ENCODE data around the gene MEGF8.

The MEGF8 gene

DNA sequence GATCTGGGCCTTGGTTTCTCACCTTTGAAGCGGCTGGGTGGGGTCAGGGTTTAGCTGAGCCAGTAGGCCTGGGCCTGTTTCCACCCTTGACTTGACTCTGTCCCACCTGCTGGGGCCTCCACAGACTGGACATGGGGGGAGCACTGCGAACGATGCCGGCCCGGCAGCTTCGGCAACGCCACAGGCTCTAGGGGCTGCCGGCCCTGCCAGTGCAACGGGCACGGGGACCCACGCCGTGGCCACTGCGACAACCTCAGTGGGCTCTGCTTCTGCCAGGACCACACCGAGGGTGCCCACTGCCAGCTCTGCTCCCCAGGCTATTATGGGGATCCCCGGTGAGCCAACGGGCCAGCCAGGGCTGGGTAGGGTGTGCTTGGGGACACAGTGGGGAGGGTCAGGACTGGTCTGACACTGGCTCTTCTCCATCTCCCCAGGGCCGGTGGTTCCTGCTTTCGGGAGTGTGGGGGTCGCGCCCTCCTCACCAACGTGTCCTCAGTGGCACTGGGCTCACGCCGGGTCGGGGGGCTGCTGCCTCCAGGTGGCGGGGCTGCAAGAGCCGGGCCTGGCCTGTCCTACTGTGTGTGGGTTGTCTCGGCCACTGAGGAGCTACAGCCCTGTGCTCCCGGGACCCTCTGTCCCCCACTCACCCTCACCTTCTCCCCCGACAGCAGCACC lies 28.0 kb downstream of the MEGF8 start:
- DNase-seq (ENCODE audit: low read depth) = no peak
- no peak overlapping the region for H3K4me3 ChIP-seq (ENCODE audit: control insufficient read depth, low read depth, low read length)
- TF ChIP-seq, protein P1, sequence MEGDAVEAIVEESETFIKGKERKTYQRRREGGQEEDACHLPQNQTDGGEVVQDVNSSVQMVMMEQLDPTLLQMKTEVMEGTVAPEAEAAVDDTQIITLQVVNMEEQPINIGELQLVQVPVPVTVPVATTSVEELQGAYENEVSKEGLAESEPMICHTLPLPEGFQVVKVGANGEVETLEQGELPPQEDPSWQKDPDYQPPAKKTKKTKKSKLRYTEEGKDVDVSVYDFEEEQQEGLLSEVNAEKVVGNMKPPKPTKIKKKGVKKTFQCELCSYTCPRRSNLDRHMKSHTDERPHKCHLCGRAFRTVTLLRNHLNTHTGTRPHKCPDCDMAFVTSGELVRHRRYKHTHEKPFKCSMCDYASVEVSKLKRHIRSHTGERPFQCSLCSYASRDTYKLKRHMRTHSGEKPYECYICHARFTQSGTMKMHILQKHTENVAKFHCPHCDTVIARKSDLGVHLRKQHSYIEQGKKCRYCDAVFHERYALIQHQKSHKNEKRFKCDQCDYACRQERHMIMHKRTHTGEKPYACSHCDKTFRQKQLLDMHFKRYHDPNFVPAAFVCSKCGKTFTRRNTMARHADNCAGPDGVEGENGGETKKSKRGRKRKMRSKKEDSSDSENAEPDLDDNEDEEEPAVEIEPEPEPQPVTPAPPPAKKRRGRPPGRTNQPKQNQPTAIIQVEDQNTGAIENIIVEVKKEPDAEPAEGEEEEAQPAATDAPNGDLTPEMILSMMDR (conservative IDR thresholded peaks at IDR 0.05; ENCODE audit: control insufficient read depth, insufficient read depth, low read depth, low read length) = no peak

- no peak overlapping the region for H3K4me3 ChIP-seq (ENCODE audit: control insufficient read depth, low read depth, low read length)
- TF ChIP-seq, protein P1 (conservative IDR thresholded peaks at IDR 0.05; ENCODE audit: control insufficient read depth, insufficient read depth, low read depth, low read length) = no peak
- DNase-seq (ENCODE audit: low read depth) = no peak
Measured at GRCh38 chr19:42355896-42356295, 30.5 kb downstream of the MEGF8 start.

DNA sequence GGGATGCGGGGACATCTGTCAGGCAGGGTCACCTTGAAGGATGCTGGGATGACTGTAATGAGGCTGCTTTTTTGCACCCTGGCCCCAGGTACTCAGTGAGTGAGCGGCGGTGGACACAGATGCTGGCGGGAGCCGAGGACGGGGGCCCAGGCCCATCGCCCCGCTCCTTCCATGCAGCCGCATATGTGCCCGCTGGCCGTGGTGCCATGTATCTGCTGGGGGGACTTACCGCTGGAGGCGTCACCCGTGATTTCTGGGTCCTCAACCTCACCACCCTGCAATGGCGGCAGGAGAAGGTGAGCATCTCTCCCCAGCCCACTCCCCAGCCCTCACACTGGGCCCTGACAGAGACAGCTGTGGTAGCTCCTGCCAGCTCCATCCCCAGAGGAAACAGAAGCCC lies 31.3 kb downstream of the MEGF8 start:
- no peak overlapping the region for H3K4me3 ChIP-seq (ENCODE audit: control insufficient read depth, low read depth, low read length)
- TF ChIP-seq, protein P1 (conservative IDR thresholded peaks at IDR 0.05; ENCODE audit: control insufficient read depth, insufficient read depth, low read depth, low read length) = no peak
- no peak for DNase-seq (ENCODE audit: low read depth)

DNA sequence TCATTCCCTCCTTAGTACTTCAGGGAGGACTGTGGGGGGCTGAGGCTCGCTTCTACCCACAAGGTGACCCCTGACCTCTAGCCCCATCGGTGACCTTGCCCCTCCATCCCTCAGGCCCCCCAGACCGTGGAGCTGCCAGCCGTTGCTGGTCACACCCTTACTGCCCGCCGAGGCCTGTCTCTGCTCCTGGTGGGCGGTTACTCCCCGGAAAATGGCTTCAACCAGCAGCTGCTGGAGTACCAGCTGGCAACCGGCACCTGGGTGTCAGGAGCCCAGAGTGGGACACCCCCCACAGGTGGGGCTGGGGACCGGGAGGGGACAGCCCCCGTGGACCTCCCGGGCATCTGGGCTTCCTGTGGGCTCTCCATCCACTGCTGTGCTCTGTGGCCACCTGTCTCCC lies 31.9 kb downstream of the MEGF8 start:
- DNase-seq (ENCODE audit: low read depth) = no peak
- TF ChIP-seq, protein P1 (conservative IDR thresholded peaks at IDR 0.05; ENCODE audit: control insufficient read depth, insufficient read depth, low read depth, low read length) = no peak
- H3K4me3 ChIP-seq (ENCODE audit: control insufficient read depth, low read depth, low read length) = no peak overlapping the region

DNA sequence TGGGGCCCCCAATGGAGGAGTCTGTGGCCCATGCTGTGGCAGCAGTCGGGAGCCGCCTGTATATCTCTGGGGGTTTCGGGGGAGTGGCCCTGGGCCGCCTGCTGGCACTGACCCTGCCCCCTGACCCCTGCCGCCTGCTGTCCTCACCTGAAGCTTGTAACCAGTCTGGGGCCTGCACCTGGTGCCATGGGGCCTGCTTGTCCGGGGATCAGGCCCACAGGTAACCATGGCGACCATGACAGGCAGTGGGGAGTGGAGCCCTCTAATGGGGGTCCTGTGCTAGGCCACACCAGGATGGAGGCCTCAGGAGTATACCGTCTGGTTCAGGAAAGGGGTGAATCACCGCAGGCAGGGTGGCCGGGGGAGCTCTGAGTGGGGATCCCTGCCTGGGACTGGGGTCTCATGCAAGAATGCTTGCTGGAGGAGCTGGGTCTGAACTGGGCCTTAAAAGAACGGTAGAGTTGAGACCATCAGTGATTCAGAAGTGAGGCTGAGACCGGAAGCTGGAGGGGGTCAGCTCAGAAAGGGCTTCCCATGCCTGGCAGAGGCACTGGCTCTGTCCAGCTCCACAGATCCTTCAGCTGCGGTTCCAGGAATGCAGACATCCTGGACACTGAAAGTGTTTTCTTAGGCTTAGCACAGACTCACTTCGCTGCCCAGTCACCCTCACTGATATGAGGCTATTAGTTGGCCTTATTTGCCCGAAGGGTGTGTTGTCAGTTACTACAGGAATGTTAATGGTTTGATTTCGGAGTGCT lies 35.5 kb downstream of the MEGF8 start:
- no peak for DNase-seq (ENCODE audit: low read depth)
- H3K4me3 ChIP-seq (ENCODE audit: control insufficient read depth, low read depth, low read length) = no peak overlapping the region
- TF ChIP-seq, protein P1 (conservative IDR thresholded peaks at IDR 0.05; ENCODE audit: control insufficient read depth, insufficient read depth, low read depth, low read length) = no peak

GRCh38 chr19:42361545-42361910 lies 36.1 kb downstream of the MEGF8 start:
- TF ChIP-seq, protein P1 (conservative IDR thresholded peaks at IDR 0.05; ENCODE audit: control insufficient read depth, insufficient read depth, low read depth, low read length) = no peak
- no peak for DNase-seq (ENCODE audit: low read depth)
- H3K4me3 ChIP-seq (ENCODE audit: control insufficient read depth, low read depth, low read length) = no peak overlapping the region
